GM21526 (cell line): ENCODE results near the gene MAPK4.

Experiments used
- ATAC-seq: cut with Tn5 transposase; IDR thresholded peaks from one replicate; pipeline ENCODE4 v1.9.1; 2021; ENCODE audit warnings: moderate library complexity; ENCODE audit not compliant: unreplicated experiment, low FRiP score

Gene MAPK4

GRCh38 chr18:50649821-50650220 is 89.9 kb downstream of the MAPK4 start:
- ATAC-seq = no peak

- ATAC-seq = no peak
Measured at GRCh38 chr18:50651334-50651733, 91.4 kb downstream of the MAPK4 start.

GRCh38 chr18:50653402-50654093 is 93.7 kb downstream of the MAPK4 start:
- no peak for ATAC-seq

- no peak for ATAC-seq
Measured at GRCh38 chr18:50654211-50654610, 94.3 kb downstream of the MAPK4 start.

GRCh38 chr18:50654658-50655550 is 95.0 kb downstream of the MAPK4 start:
- no peak for ATAC-seq

GRCh38 chr18:50656396-50656795 is 96.5 kb downstream of the MAPK4 start:
- no peak for ATAC-seq

GRCh38 chr18:50656841-50657470 is 97.1 kb downstream of the MAPK4 start:
- ATAC-seq = no peak

- no peak for ATAC-seq
Measured at GRCh38 chr18:50658601-50659000, 98.7 kb downstream of the MAPK4 start.

- no peak for ATAC-seq
Measured at GRCh38 chr18:50659091-50660003, 99.5 kb downstream of the MAPK4 start.

GRCh38 chr18:50661013-50661412 is 101.1 kb downstream of the MAPK4 start:
- no peak for ATAC-seq

- ATAC-seq = no peak
Measured at GRCh38 chr18:50662177-50662576, 102.3 kb downstream of the MAPK4 start.

- no peak for ATAC-seq
Measured at GRCh38 chr18:50662775-50663383, 103.0 kb downstream of the MAPK4 start.

- no peak for ATAC-seq
Measured at GRCh38 chr18:50663626-50664441, 103.9 kb downstream of the MAPK4 start.

GRCh38 chr18:50665015-50665414 is 105.1 kb downstream of the MAPK4 start:
- no peak for ATAC-seq

- no peak for ATAC-seq
Measured at GRCh38 chr18:50665519-50665918, 105.6 kb downstream of the MAPK4 start.

GRCh38 chr18:50666536-50666935 is 106.6 kb downstream of the MAPK4 start:
- ATAC-seq = no peak

GRCh38 chr18:50671376-50671775 is 111.5 kb downstream of the MAPK4 start:
- ATAC-seq = no peak

GRCh38 chr18:50674307-50674980 is 114.6 kb downstream of the MAPK4 start:
- ATAC-seq = no peak

- ATAC-seq = no peak
Measured at GRCh38 chr18:50675043-50675442, 115.2 kb downstream of the MAPK4 start.
